ENCODE results near the gene NQO1.

DNA sequence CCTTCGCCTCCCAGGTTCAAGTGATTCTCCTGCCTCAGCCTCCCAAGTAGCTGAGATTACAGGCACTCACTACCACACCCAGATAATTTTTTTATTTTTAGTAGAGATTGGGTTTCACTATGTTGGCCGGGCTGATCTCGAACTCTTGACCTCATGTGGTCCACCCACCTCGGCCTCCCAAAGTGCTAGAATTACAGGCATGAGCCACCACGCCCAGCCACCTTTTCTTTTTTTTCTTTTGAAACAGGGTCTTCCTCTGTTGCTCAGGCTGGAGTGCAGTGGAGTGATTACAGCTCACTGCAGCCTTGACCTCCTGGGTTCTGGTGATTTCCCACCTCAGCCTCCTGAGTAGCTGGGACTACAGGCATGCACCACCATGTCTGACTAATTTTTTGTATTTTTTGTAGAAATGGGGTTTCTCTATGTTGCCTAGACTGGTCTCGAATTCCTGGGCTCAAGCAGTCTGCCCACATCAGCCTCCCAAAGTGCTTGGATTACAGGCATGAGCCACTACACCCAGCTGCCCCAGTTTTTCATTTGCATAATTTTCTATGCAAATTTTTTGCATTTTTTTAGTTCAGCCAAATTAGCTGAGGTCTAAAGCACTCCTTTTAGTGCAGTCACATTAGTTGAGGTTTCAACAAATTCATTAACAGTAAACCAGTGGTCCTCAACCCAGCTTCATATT, 47.0 kb upstream of the NQO1 start:
- TF ChIP-seq, protein P1, sequence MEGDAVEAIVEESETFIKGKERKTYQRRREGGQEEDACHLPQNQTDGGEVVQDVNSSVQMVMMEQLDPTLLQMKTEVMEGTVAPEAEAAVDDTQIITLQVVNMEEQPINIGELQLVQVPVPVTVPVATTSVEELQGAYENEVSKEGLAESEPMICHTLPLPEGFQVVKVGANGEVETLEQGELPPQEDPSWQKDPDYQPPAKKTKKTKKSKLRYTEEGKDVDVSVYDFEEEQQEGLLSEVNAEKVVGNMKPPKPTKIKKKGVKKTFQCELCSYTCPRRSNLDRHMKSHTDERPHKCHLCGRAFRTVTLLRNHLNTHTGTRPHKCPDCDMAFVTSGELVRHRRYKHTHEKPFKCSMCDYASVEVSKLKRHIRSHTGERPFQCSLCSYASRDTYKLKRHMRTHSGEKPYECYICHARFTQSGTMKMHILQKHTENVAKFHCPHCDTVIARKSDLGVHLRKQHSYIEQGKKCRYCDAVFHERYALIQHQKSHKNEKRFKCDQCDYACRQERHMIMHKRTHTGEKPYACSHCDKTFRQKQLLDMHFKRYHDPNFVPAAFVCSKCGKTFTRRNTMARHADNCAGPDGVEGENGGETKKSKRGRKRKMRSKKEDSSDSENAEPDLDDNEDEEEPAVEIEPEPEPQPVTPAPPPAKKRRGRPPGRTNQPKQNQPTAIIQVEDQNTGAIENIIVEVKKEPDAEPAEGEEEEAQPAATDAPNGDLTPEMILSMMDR (IDR thresholded peaks at IDR 0.05) = no peak
- TF ChIP-seq POLR2A (IDR thresholded peaks at IDR 0.05) = no peak

All from uterus (tissue), 2 donors.